NCI-H345 treated with DMSO at 0.1 percent for 48 hours (cell line): ENCODE results near the gene TRPV3.
"Not testable (repeated sequence)": the region's sequence is repeated elsewhere in the genome, so short reads cannot be mapped to it uniquely, and the experiment has no call there.

ENCODE experiments used
- DNase-seq: peaks from one replicate; lab custom pipeline; 2025; ENCODE audit not compliant: unreplicated experiment; lab: John Stamatoyannopoulos, UW

TRPV3 gene

DNA sequence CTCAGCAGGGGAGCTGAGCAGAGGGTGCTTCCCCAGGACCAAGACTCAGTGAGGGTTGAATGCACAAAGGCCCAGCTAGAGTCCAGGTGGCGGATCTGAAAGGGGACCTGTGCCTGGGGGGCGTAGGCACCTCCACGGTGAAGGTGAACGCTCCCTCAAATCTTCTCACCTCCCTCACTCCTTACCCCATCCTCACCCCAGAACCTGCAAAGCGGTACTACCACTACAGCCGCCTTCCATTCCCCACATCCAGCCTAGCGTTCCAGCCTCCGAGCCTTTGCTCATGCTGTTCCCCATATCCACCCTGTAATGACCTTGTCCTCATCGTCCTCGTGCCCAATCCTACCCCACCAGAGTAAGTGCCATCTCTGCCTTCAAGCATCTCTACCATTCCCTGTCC lies 30.6 kb downstream of the TRPV3 start:
- no peak for DNase-seq

DNA sequence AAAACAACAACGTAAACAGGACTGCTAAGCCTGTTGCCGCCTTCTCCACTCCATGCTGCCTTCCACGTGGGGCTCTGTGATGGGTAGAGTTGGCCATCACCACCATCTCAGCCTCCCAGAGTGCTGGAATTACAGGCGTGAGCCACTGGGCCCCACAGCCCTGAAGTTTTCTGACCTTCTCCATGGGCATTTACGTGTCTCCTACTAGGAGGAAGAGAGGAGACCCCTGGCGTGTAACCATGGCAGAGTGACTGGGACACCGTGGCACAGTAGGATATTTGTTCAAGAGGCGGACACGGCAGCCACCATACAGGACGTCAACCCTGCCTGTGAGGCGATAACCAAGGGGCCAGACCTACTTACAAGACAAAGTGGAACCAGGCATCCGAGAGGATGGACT lies 31.1 kb downstream of the TRPV3 start:
- no peak for DNase-seq

DNA sequence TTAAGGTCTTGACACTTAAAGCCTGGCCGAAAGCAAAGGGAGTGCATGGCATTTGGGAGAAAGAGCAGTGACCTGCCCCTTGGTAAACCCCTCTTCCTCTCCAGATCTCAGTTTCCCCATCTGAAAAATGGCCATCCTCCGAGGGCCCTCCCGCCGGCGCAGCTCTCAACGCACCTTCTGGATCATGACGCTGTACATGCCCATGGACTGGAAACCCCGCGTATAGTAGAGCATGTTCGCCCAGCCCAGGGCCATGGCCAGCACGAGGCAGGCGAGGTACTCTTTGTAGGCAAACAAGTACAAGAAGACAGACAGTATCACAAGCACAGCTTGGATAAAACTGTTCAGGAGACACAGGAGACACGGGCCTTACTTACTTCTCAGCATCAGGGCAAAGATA lies 33.6 kb downstream of the TRPV3 start:
- no peak for DNase-seq

DNA sequence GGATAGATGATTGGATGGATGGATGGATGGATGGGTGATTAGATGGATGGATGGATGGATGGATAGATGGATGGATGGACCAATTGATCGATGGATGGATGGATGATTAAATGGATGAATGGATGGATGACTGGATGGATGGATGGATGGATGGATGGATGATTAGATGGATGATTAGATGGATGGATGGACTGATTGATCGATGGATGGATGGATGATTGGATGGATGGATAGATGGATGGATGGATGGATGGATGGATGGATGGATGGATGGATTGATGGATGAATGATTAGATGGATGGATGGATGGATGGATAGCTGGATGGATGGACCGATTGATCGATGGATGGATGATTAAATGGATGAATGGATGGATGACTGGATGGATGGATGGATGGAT lies 38.1 kb downstream of the TRPV3 start:
- DNase-seq, result not testable (repeated sequence)

DNA sequence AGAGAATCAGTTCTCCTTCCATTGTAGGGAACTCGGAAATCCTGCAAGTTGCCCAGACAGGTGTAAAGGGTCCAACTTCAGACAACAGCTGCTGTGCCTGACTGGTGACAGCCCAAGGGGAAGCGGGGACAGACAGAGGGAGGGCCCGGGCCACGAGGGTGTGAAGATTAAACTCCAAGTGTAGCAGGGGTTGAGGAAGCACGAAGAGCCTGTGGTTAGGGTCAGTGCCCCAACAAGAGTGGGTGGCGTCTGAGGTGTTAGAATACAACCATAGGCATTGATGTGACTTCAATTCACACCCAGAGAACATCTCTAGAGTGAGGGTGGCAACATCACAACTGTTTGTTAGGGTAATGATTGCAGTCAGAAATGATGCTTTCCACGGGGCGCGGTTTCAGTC lies 42.7 kb downstream of the TRPV3 start:
- no peak for DNase-seq

DNA sequence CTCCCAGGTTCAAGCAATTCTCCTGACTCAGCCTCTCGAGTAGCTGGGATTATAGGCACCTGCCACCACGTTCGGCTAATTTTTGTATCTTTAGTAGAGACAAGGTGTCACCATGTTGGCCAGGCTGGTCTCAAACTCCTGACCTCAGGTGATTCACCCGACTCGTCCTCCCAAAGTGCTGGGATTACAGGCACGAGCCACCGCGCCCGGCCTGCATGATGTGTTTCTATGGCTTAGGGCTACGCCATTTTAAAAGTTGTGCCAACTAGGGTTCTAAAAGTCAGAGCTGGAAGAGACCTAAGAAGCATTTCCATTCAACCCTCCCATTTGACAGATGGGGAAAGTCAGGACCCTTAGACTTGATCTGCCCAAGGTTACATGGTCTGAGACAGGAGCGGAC lies 43.4 kb downstream of the TRPV3 start:
- DNase-seq, result not testable (repeated sequence)

DNA sequence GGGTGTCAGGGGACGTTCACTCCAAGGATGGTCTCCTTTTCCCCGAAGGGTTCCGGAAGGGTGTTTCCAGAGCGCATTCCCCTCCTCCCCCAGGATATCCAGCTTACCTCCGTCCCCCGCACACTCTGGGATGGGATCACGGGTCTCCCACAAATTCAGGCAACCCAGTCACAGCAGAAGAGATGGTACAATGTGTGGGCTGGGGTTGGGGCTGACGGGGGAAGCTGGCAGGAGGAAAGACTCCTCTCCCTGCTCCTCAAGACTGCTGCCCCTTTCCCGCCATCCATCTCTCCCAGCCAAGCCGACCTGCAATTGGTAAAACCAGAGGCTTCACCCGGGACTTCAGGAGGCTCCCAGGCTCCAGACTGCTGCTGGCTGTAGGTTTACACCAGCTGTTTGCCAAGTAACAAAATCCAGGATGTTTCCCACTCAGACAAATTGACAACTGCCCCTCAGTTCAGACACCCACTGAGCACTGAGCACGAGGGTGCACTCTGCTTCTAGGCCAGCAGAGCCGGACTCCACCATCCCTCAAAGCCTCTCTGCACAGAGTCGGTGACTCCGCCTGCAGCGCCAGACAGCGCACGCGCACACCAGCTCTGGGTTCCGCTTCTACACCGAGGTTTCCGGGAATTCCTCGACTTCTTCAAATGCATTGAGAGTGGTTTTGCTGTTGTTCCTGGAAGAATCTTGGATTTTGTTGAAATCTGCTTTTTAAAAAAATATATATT lies 44.1 kb downstream of the TRPV3 start:
- no peak for DNase-seq

DNA sequence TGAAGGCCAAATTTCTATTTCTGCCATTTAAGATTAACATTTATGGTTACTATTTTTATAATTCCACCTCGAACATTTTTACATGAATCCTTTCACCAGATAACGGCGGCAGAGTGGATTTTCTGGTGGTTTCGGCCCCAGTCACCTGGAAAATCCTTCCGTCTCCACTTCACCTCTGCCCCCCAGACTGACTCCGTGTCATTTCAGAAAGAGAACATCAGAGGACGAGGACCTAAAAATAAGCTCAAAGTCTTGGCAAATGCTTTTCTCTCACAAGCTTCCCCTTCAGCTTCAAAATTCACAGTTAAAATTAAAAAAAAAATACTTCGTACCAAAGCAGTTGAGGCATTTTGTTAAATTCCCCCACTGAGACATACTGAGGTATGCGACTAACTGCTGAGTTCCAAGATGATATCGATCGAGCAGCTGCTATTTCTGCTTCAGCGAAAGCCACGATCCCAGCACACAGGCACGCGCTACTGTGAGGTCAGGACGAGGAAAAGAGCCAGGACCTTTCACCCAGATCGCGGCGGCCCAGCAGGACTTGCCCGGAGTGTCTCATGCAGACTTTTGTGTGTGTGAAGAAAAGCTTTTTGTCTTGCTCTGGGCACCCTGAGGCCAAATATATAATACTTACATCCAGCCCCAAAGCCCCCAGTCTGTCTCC lies 45.0 kb downstream of the TRPV3 start:
- DNase-seq, result no peak

DNA sequence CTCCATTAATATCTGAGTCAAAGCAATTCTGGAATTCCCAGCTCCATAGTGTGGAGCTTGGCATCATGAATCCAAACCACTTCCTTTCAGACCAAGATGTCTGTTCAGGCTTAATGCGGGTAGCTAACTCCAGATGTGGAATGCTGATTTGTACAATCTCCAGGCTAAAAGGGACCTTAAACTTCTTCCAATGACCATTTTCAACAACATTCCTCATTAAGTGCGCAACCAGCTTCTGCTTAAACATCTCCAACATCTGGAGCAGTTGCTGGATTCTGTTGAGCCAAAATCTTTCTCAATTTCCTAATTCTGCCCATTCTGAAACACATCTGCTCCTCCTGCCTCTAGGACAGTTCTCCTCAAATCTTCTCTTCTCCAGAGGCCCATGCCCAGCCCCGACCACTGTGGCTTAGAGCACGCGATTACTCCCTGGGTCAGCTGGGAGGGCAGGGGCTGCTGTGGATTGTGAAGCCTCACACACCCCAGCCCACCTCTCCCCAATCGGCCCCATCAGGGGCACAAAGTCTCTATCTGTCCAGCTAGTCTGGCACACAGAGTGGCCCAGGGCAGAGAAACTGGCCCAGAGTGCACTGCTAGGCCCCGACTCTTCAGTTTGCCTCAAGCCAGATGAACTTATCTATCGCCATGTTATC lies 45.6 kb downstream of the TRPV3 start:
- no peak for DNase-seq

DNA sequence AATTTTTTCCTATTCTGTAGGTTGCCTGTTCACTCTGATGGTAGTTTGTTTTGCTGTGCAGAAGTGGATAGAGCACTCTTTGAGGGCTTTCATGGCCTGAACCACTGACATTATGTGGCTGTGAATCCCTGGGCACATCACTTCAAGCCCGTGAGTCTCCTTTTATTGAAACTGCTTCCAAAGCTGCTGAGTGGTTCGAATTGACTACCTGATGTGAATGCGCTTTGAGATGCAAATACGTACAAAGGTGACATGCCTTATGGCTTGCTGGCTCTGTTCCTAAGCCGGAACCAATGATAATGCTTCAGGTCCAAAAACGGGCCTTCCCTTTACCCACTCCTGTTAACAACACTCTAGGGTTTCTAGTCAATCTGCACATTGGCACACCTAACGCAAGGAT lies 47.5 kb downstream of the TRPV3 start:
- no peak for DNase-seq

DNA sequence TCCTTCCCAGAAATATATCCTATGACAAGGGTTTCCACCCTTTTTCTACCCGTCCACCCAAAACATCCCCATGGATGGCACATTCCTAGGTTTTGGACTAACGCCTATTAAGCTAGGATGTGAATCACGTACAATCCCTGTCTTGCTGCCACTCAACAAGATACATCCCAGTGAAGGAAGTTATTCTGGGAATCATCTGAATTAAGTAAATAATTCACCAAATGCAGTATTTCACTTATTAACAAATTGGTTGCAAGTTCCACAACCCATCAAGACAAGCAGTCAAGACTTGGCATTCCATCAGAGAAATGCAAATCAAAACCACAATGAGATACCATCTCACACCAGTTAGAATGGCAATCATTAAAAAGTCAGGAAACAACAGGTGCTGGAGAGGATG lies 49.7 kb downstream of the TRPV3 start:
- no peak for DNase-seq

DNA sequence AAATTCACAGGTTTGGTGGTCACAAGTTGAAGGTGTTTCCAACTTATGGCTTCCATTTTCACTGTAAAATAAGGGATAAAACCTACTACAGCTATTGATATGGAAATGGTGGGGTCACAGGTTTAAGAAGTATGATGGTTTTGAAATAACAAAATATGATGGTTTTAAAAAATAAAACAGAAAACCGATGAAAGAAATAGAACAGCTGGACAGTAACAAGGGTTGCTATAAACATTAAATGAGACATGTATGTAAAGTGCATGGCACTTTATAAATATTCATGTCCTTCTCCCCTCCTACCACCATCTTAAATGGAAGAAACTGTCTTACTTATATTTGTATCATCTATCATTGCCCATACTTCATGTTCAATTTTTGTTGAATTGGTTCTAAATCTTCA lies 50.5 kb downstream of the TRPV3 start:
- DNase-seq, result no peak

DNA sequence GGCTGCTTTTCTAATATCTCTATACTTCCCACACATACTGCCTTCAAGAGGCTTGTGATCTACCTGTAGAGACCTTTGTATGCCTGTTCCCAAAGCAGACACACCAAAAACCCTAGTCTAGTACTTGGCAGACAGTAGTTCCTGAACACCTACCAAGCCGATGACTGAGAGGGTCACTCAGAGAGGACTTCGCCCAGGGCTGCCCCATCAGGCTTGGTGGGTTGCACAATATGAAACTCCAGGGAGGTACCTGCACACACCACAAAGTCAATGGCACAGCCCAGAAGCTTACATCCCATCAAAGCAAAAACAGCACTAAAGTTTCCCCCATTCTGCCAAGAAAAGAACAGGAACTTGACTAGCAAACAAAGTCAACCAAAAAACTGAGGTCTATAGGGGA lies 51.6 kb downstream of the TRPV3 start:
- no peak for DNase-seq

DNA sequence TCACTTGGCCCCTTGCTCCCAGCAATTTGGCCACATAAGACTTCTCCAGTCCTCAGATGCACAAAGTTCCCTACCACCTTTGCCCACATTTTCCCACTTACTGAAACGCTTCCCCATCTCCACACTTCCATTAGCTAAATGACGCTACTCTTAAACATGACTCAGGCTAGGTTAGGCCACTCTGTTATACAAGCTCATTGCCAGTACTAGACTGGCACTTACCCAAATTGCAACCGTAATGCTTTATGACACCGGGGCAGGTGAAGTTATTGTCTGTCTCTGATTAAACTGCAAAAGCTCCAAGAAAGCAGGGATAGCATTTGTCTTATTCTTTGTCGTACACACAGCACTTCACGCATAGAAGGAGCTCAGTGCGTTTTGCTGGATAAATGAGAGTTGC lies 52.6 kb downstream of the TRPV3 start:
- DNase-seq, result no peak

DNA sequence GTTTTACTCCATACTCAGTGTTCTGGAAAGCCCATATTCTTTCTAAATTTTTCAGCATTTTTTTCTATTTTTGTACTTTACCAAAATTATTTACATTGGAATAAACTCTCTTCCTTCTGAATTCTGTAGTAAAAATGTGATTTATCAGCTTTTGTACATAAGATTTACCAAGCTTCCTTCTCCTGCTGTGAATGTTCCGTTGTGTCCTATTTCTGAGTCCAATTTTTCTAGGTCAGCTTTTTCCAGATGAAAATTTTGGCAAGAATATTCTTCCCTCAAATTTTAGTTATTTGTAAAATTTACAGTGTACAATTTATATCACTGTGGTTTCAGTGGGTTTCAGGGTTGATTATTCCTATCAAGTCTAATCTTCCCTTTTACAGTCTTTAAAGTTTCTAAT lies 54.3 kb downstream of the TRPV3 start:
- no peak for DNase-seq

DNA sequence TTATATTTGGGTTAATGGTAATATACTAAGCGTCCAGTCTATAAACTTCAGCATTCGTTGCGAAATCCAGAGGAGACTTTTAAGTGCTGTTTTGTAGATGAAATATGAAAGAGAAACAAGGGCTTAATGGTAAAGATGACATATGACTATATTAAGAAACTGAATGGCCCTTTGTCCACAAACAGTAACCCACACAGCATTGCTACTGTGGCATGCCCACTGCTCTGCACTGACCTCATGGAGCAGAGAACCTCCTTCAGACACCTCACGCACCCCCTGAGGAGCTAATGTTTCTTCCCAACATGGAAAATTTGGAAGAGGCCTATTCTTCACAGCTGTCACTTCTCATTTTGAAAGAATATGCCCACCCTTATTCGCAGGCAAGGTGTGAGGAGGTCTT lies 55.1 kb downstream of the TRPV3 start:
- no peak for DNase-seq

DNA sequence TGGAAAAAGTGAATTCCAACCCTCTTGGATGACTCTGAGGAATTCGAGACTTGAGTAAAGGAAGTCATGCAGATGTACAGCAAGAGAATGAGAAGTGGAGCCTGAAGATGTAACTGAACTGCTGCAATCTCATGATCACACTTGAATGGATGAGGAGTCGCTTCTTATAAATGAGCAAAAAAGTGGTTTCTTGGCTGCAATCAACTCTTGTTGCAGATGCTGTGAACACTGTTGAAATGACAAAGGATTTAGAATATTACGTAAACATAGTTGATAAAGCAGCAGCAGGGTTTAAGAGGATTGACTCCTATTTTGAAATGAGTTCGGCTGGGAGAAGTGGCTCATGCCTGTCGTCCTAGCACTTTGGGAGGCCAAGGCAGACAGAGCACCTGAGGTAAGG lies 56.3 kb downstream of the TRPV3 start:
- DNase-seq, result no peak

DNA sequence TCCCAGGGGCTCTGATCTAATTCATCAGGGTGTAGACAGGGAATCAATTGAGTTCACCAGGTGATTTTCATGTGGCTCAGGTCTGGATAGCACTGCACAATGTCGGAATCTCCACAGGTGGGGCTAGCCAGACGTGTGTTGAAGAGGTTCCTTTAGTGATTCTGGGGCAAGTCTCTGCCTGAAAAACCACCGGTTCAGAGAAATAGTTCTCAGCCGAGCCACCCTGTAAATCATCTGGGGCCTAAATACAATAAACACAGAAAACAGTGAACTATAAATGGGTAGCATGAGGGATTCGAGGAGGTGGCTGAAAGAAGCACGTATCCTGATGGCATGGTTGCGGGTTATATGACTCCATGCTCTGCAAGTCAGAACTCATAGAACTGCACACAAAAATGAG lies 60.5 kb downstream of the TRPV3 start:
- DNase-seq, result no peak

DNA sequence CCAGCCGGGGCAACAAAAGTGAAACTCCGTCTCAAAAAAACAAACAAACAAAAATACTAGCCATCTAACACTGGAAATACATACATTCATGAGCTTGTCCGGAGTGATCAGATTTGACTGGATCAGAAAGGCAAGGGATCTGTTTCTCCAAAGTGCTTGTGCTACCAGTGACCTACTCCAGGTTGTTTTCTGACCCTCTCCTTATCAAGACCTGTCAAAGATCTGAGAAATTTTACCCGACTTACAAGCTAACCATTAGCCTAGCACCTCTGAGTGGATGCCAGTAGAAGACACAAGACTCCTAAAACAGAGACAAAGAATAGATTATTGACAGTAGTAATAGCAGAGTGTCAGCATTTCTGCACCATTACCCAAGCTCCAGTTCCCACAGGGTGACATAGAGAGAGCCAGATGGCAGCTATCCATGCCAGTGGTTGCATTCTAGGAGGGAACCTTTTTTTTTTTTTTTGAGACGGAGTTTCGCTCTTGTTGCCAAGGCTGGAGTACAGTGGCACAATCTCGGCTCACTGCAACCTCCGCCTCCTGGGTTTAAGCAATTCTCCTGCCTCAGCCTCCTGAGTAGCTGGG lies 72.0 kb downstream of the TRPV3 start:
- no peak for DNase-seq

DNA sequence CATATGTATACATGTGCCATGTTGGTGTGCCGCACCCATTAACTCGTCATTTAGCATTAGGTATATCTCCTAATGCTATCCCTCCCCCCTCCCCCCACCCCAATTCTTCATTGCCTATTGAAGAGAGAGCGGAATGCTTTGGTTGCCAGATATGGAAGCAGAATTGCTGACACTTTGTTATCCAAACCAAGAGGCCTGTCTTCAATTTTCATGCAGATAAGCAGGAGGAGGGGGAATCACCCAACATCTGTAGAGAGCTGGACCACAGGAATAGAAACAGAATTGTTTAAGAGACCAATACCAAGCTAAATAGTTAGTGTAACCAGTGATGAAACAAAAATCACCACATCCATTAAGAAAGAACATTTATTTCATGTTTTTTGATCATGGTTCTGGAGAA lies 74.8 kb downstream of the TRPV3 start:
- DNase-seq, result no peak

DNA sequence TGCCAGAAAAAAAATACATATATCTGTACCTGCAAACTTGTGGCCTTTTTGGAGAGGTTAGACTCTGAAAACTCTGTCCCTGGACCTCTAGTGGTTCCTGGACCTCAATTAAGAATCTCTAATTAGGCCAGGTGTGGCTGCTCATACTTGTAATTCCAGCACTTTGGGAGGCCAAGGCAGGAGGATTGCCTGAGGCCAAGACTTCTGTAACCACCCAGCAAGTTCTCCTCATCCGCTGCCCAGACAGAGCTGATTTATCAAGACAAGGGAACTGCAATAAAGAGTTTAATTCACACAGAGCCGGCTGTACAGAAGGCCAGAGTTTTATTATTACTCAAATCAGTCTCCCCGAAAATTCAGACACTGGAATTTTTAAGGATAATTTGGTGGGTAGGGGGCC lies 77.6 kb downstream of the TRPV3 start:
- DNase-seq, result no peak
